ENCODE results near the gene VEZT.
A peak's percentile ranks its signal among the peaks of the same experiment; 100 is the strongest.

VEZT gene

GRCh38 chr12:95198914-95199313, 18.7 kb upstream of the VEZT start:
- no peak for DNase-seq (ENCODE audit: low read depth)
- TF ChIP-seq CTCF (IDR thresholded peaks at IDR 0.05; ENCODE audit: low read length, missing control alignments) = no peak
- no peak overlapping the region for H3K4me3 ChIP-seq (replicated peaks; ENCODE audit: low read depth, low read length)

GRCh38 chr12:95200128-95200894, 17.3 kb upstream of the VEZT start:
- H3K4me3 ChIP-seq (replicated peaks; ENCODE audit: low read depth, low read length) = peak overlapping the region; percentile 4
- DNase-seq (ENCODE audit: low read depth) = peak; percentile 54
- TF ChIP-seq CTCF (IDR thresholded peaks at IDR 0.05; ENCODE audit: low read length, missing control alignments) = no peak

- no peak overlapping the region for H3K4me3 ChIP-seq (replicated peaks; ENCODE audit: low read depth, low read length)
- DNase-seq (ENCODE audit: low read depth) = peak; percentile 73
- no peak for TF ChIP-seq CTCF (IDR thresholded peaks at IDR 0.05; ENCODE audit: low read length, missing control alignments)
Observed at GRCh38 chr12:95201056-95201670, 16.4 kb upstream of the VEZT start.

- peak; percentile 58 for DNase-seq (ENCODE audit: low read depth)
- no peak for TF ChIP-seq CTCF (IDR thresholded peaks at IDR 0.05; ENCODE audit: low read length, missing control alignments)
- H3K4me3 ChIP-seq (replicated peaks; ENCODE audit: low read depth, low read length) = no peak overlapping the region
Observed at GRCh38 chr12:95202691-95203486, 14.7 kb upstream of the VEZT start.

GRCh38 chr12:95203487-95204030, 14.0 kb upstream of the VEZT start:
- no peak overlapping the region for H3K4me3 ChIP-seq (replicated peaks; ENCODE audit: low read depth, low read length)
- TF ChIP-seq CTCF (IDR thresholded peaks at IDR 0.05; ENCODE audit: low read length, missing control alignments) = no peak
- no peak for DNase-seq (ENCODE audit: low read depth)

GRCh38 chr12:95204141-95204866, 13.3 kb upstream of the VEZT start:
- no peak for TF ChIP-seq CTCF (IDR thresholded peaks at IDR 0.05; ENCODE audit: low read length, missing control alignments)
- peak overlapping the region; percentile 37 for H3K4me3 ChIP-seq (replicated peaks; ENCODE audit: low read depth, low read length)
- peak; percentile 94 for DNase-seq (ENCODE audit: low read depth)
